ENCODE measurements around the gene RFX3.

DNA sequence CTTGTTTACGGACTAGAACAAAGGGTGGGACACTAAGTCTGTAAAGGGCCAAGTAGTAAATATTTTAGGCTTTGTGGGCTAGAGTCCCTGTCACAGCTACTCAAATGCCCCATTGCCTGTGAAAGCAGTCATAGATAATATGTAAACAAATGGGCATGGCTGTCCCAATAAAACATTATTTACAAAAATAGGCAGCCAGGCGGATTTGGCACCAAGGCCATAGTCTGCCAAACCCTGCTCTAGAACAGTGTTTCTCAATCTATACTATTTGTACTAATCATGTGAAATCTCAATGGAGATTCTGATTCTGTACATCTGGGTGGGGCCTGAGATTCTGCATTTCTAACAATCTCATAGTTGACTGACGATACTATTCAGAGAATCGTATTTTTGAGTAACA lies 92.0 kb downstream of the RFX3 start:
- TF ChIP-seq FOXA1 (IDR thresholded peaks at IDR 0.05) (no peak), FOXA1 (CRISPR knock-in tag; IDR thresholded peaks at IDR 0.05) (no peak), MIER2 (CRISPR knock-in tag; IDR thresholded peaks at IDR 0.05) (no peak), SIX4 (CRISPR knock-in tag; IDR thresholded peaks at IDR 0.05) (no peak), BCL6 (CRISPR knock-in tag; IDR thresholded peaks at IDR 0.05) (no peak), JUNB (CRISPR knock-in tag; IDR thresholded peaks at IDR 0.05; ENCODE audit: borderline replicate concordance) (no peak), SIN3A (IDR thresholded peaks at IDR 0.05; ENCODE audit: borderline replicate concordance, low read depth, low read length) (no peak), RAD51 (IDR thresholded peaks at IDR 0.05; ENCODE audit: borderline replicate concordance) (no peak)
- TF ChIP-seq, protein P1, sequence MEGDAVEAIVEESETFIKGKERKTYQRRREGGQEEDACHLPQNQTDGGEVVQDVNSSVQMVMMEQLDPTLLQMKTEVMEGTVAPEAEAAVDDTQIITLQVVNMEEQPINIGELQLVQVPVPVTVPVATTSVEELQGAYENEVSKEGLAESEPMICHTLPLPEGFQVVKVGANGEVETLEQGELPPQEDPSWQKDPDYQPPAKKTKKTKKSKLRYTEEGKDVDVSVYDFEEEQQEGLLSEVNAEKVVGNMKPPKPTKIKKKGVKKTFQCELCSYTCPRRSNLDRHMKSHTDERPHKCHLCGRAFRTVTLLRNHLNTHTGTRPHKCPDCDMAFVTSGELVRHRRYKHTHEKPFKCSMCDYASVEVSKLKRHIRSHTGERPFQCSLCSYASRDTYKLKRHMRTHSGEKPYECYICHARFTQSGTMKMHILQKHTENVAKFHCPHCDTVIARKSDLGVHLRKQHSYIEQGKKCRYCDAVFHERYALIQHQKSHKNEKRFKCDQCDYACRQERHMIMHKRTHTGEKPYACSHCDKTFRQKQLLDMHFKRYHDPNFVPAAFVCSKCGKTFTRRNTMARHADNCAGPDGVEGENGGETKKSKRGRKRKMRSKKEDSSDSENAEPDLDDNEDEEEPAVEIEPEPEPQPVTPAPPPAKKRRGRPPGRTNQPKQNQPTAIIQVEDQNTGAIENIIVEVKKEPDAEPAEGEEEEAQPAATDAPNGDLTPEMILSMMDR (CRISPR knock-in tag; IDR thresholded peaks at IDR 0.05), result no peak
- TF ChIP-seq, protein P2, sequence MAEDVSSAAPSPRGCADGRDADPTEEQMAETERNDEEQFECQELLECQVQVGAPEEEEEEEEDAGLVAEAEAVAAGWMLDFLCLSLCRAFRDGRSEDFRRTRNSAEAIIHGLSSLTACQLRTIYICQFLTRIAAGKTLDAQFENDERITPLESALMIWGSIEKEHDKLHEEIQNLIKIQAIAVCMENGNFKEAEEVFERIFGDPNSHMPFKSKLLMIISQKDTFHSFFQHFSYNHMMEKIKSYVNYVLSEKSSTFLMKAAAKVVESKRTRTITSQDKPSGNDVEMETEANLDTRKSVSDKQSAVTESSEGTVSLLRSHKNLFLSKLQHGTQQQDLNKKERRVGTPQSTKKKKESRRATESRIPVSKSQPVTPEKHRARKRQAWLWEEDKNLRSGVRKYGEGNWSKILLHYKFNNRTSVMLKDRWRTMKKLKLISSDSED (CRISPR knock-in tag; IDR thresholded peaks at IDR 0.05), result no peak
- TF ChIP-seq, protein P3, sequence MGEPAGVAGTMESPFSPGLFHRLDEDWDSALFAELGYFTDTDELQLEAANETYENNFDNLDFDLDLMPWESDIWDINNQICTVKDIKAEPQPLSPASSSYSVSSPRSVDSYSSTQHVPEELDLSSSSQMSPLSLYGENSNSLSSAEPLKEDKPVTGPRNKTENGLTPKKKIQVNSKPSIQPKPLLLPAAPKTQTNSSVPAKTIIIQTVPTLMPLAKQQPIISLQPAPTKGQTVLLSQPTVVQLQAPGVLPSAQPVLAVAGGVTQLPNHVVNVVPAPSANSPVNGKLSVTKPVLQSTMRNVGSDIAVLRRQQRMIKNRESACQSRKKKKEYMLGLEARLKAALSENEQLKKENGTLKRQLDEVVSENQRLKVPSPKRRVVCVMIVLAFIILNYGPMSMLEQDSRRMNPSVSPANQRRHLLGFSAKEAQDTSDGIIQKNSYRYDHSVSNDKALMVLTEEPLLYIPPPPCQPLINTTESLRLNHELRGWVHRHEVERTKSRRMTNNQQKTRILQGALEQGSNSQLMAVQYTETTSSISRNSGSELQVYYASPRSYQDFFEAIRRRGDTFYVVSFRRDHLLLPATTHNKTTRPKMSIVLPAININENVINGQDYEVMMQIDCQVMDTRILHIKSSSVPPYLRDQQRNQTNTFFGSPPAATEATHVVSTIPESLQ (CRISPR knock-in tag; conservative IDR thresholded peaks at IDR 0.05), result no peak
- TF ChIP-seq, protein P4, sequence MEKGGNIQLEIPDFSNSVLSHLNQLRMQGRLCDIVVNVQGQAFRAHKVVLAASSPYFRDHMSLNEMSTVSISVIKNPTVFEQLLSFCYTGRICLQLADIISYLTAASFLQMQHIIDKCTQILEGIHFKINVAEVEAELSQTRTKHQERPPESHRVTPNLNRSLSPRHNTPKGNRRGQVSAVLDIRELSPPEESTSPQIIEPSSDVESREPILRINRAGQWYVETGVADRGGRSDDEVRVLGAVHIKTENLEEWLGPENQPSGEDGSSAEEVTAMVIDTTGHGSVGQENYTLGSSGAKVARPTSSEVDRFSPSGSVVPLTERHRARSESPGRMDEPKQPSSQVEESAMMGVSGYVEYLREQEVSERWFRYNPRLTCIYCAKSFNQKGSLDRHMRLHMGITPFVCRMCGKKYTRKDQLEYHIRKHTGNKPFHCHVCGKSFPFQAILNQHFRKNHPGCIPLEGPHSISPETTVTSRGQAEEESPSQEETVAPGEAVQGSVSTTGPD (CRISPR knock-in tag; IDR thresholded peaks at IDR 0.05), result no peak
- TF ChIP-seq, protein P5, sequence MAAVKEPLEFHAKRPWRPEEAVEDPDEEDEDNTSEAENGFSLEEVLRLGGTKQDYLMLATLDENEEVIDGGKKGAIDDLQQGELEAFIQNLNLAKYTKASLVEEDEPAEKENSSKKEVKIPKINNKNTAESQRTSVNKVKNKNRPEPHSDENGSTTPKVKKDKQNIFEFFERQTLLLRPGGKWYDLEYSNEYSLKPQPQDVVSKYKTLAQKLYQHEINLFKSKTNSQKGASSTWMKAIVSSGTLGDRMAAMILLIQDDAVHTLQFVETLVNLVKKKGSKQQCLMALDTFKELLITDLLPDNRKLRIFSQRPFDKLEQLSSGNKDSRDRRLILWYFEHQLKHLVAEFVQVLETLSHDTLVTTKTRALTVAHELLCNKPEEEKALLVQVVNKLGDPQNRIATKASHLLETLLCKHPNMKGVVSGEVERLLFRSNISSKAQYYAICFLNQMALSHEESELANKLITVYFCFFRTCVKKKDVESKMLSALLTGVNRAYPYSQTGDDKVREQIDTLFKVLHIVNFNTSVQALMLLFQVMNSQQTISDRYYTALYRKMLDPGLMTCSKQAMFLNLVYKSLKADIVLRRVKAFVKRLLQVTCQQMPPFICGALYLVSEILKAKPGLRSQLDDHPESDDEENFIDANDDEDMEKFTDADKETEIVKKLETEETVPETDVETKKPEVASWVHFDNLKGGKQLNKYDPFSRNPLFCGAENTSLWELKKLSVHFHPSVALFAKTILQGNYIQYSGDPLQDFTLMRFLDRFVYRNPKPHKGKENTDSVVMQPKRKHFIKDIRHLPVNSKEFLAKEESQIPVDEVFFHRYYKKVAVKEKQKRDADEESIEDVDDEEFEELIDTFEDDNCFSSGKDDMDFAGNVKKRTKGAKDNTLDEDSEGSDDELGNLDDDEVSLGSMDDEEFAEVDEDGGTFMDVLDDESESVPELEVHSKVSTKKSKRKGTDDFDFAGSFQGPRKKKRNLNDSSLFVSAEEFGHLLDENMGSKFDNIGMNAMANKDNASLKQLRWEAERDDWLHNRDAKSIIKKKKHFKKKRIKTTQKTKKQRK (IDR thresholded peaks at IDR 0.05; ENCODE audit: low read length), result no peak

Data from HepG2 (cell line).